H1 (cell line): ENCODE results near the gene TMPRSS11E. TPM values are rescaled to one million over a fixed set of nuclear protein-coding genes. Genes with fewer than 3 reads are reported as not detected.

ENCODE experiments used
- ASH2L ChIP-seq: fragments of 200-600, 300-600 bp; sonication (generic); IDR thresholded peaks from one replicate; pipeline ENCODE4 v1.7.1; 2017; ENCODE audit warnings: low read length
- CBX8 ChIP-seq: fragments of 300-800, 300-1000 bp; sonication (generic); IDR thresholded peaks from 2 replicates; pipeline ENCODE4 v1.7.1; 2016; ENCODE audit warnings: low read depth, low read length, borderline replicate concordance
- CHD1 ChIP-seq: IDR thresholded peaks from 2 replicates; pipeline ENCODE4 v1.6.1; 2012; ENCODE audit warnings: low read depth, low read length, improper control_type of control experiment
- EP300 ChIP-seq, 2 experiments: IDR thresholded peaks; 1 replicate in 1 of 2; 2 replicates in 1 of 2; pipeline ENCODE4 v1.6.1; 2011 to 2012; ENCODE audit warnings: low read depth in 2 of 2, low read length in 2 of 2, mild to moderate bottlenecking in 2 of 2, borderline replicate concordance in 1 of 2, inconsistent platforms in 1 of 2, moderate library complexity in 1 of 2
- RAD21 ChIP-seq, 2 experiments: IDR thresholded peaks in 1 of 2; conservative IDR thresholded peaks in 1 of 2; 2 replicates each; pipeline ENCODE4 v1.6.1; 2011; ENCODE audit warnings: low read depth in 2 of 2, low read length in 2 of 2, improper control_type of control experiment in 1 of 2, inconsistent platforms in 1 of 2, mild to moderate bottlenecking in 1 of 2, moderate library complexity in 1 of 2
- SIRT6 ChIP-seq: IDR thresholded peaks from one replicate; pipeline ENCODE4 v1.7.1; 2012; ENCODE audit warnings: low read length, inconsistent platforms
- TBP ChIP-seq: IDR thresholded peaks from 2 replicates; pipeline ENCODE4 v1.6.1; 2011; ENCODE audit warnings: low read depth, low read length, improper control_type of control experiment
- polyA plus RNA-seq, 7 experiments: library from polyadenylated mRNA; depleted of rRNA in 3 of 7; stranded (reverse) in 5 of 7; unstranded in 2 of 7; fragments of >200 nt in 5 of 7; fragments of 200-250 nt in 2 of 7; gene quantifications; 1 replicate in 5 of 7; 2 replicates in 1 of 7; 4 replicates in 1 of 7; pipeline versions ENCODE4 v1.2.1 to v1.2.3, GENCODE V29; 2011 to 2013; ENCODE audit warnings: missing spikeins in 2 of 7, mixed read lengths in 2 of 7
- total RNA-seq: library from RNA; stranded (reverse); fragmentation: NEBNext Ultra II Directional; extraction: Animal tissue kit (Norgen Biotek cat#: 25700); gene quantifications from 2 replicates; pipeline ENCODE4 v1.2.1, GENCODE V29; 2021
- TF ChIP-seq, protein P1 (sequence below): fragments of 300-600 bp; sonication (generic); IDR thresholded peaks from 2 replicates; pipeline ENCODE4 v1.7.1; 2012; ENCODE audit warnings: low read length, moderate library complexity, mild to moderate bottlenecking, inconsistent platforms; ENCODE audit not compliant: insufficient replicate concordance
- TF ChIP-seq, protein P2 (sequence below): IDR thresholded peaks from 2 replicates; pipeline ENCODE4 v1.6.1; 2012; ENCODE audit warnings: inconsistent platforms
- TF ChIP-seq, protein P3 (sequence below): IDR thresholded peaks from 2 replicates; pipeline ENCODE4 v1.6.1; 2011; ENCODE audit warnings: low read depth, mild to moderate bottlenecking, low read length; ENCODE audit not compliant: insufficient read depth

The TMPRSS11E gene
- total and polyA plus RNA-seq, 2 of the 8 experiments (the other 6 are each of a cell fraction or from before 2014, with no cell fraction given) = 0.38 to 0.71 TPM

DNA sequence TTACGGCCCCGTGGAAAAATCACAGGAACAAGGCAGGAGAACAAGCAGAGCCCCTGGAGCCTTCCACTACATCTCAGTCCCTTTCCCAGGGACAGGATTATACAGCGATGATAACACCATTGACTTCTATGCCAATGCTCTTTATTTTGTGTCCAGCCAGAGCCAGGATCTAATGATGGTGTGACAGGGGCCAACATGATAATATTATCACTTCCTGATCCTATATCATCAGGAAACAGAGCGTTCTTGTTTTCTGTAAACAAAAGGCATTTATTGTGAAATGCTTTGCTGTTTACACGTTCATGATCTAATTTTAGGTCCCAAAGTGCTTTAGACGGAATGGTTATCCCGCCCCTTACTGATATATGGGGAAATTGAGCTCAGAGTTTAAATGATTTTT is 12.8 kb downstream of the TMPRSS11E start (continued):
- TF ChIP-seq, protein P1, sequence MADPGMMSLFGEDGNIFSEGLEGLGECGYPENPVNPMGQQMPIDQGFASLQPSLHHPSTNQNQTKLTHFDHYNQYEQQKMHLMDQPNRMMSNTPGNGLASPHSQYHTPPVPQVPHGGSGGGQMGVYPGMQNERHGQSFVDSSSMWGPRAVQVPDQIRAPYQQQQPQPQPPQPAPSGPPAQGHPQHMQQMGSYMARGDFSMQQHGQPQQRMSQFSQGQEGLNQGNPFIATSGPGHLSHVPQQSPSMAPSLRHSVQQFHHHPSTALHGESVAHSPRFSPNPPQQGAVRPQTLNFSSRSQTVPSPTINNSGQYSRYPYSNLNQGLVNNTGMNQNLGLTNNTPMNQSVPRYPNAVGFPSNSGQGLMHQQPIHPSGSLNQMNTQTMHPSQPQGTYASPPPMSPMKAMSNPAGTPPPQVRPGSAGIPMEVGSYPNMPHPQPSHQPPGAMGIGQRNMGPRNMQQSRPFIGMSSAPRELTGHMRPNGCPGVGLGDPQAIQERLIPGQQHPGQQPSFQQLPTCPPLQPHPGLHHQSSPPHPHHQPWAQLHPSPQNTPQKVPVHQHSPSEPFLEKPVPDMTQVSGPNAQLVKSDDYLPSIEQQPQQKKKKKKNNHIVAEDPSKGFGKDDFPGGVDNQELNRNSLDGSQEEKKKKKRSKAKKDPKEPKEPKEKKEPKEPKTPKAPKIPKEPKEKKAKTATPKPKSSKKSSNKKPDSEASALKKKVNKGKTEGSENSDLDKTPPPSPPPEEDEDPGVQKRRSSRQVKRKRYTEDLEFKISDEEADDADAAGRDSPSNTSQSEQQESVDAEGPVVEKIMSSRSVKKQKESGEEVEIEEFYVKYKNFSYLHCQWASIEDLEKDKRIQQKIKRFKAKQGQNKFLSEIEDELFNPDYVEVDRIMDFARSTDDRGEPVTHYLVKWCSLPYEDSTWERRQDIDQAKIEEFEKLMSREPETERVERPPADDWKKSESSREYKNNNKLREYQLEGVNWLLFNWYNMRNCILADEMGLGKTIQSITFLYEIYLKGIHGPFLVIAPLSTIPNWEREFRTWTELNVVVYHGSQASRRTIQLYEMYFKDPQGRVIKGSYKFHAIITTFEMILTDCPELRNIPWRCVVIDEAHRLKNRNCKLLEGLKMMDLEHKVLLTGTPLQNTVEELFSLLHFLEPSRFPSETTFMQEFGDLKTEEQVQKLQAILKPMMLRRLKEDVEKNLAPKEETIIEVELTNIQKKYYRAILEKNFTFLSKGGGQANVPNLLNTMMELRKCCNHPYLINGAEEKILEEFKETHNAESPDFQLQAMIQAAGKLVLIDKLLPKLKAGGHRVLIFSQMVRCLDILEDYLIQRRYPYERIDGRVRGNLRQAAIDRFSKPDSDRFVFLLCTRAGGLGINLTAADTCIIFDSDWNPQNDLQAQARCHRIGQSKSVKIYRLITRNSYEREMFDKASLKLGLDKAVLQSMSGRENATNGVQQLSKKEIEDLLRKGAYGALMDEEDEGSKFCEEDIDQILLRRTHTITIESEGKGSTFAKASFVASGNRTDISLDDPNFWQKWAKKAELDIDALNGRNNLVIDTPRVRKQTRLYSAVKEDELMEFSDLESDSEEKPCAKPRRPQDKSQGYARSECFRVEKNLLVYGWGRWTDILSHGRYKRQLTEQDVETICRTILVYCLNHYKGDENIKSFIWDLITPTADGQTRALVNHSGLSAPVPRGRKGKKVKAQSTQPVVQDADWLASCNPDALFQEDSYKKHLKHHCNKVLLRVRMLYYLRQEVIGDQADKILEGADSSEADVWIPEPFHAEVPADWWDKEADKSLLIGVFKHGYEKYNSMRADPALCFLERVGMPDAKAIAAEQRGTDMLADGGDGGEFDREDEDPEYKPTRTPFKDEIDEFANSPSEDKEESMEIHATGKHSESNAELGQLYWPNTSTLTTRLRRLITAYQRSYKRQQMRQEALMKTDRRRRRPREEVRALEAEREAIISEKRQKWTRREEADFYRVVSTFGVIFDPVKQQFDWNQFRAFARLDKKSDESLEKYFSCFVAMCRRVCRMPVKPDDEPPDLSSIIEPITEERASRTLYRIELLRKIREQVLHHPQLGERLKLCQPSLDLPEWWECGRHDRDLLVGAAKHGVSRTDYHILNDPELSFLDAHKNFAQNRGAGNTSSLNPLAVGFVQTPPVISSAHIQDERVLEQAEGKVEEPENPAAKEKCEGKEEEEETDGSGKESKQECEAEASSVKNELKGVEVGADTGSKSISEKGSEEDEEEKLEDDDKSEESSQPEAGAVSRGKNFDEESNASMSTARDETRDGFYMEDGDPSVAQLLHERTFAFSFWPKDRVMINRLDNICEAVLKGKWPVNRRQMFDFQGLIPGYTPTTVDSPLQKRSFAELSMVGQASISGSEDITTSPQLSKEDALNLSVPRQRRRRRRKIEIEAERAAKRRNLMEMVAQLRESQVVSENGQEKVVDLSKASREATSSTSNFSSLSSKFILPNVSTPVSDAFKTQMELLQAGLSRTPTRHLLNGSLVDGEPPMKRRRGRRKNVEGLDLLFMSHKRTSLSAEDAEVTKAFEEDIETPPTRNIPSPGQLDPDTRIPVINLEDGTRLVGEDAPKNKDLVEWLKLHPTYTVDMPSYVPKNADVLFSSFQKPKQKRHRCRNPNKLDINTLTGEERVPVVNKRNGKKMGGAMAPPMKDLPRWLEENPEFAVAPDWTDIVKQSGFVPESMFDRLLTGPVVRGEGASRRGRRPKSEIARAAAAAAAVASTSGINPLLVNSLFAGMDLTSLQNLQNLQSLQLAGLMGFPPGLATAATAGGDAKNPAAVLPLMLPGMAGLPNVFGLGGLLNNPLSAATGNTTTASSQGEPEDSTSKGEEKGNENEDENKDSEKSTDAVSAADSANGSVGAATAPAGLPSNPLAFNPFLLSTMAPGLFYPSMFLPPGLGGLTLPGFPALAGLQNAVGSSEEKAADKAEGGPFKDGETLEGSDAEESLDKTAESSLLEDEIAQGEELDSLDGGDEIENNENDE = no peak
- TF ChIP-seq TBP (no peak), ASH2L (no peak), EP300 (IDR thresholded peaks at IDR 0.05; ENCODE audit: borderline replicate concordance in 1 of 2, low read depth in 2 of 2, low read length in 2 of 2) (no peak), CHD1 (no peak), RAD21 (IDR thresholded peaks at IDR 0.05 in 1 of 2, conservative IDR thresholded peaks at IDR 0.05 in 1 of 2; ENCODE audit: low read depth in 2 of 2, low read length in 2 of 2) (no peak), SIRT6 (no peak), CBX8 (no peak)
- TF ChIP-seq, protein P2, sequence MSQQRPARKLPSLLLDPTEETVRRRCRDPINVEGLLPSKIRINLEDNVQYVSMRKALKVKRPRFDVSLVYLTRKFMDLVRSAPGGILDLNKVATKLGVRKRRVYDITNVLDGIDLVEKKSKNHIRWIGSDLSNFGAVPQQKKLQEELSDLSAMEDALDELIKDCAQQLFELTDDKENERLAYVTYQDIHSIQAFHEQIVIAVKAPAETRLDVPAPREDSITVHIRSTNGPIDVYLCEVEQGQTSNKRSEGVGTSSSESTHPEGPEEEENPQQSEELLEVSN = no peak
- TF ChIP-seq, protein P3, sequence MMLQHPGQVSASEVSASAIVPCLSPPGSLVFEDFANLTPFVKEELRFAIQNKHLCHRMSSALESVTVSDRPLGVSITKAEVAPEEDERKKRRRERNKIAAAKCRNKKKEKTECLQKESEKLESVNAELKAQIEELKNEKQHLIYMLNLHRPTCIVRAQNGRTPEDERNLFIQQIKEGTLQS = no peak
